ENCODE data around the gene FKRP.
"Not testable (repeated sequence)": the region's sequence is repeated elsewhere in the genome, so short reads cannot be mapped to it uniquely, and the experiment has no call there.

The FKRP gene

DNA sequence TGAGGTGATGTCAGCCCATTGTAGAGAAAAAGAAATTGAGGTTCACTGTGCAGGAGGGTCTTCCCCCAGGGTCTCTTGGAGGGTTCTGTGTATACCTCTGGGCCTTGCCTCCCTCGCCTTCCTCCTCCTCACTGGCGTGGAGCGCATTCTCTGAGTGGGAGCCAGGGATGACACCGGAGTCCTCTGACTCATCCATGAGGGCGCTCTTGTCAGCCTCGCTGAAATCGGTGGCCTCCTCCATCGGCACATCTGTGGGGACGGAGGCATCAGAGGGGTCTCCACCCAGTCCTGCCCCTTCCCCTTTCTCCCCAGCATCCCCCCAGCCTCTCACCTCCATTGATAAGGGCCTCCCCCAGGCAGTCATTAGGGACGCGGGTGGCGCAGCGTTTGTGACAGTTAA is 45.2 kb upstream of the FKRP start:
- DNase-seq = no peak
- Histone ChIP-seq H3K27ac (no peak overlapping the region), H3K4me1 (peaks cover 0 to 13% (median 5%) of the 10 kb centered on the region in 4 donors), H3K4me3 (no peak overlapping the region), H3K36me3 (peaks cover 45 to 93% (median 81%) of the 10 kb centered on the region in 3 donors), H3K9me3 (no peaks in the 10 kb centered on the region), H3K27me3 (no peaks in the 10 kb centered on the region)
- intact Hi-C loops (cut with DNase I; ENCODE audit: low total_unique reads) = loop anchor here (5.0 kb wide), 1 partner anchor 137 kb away; no protein-coding TSS in a partner anchor
- TF ChIP-seq, protein P1, sequence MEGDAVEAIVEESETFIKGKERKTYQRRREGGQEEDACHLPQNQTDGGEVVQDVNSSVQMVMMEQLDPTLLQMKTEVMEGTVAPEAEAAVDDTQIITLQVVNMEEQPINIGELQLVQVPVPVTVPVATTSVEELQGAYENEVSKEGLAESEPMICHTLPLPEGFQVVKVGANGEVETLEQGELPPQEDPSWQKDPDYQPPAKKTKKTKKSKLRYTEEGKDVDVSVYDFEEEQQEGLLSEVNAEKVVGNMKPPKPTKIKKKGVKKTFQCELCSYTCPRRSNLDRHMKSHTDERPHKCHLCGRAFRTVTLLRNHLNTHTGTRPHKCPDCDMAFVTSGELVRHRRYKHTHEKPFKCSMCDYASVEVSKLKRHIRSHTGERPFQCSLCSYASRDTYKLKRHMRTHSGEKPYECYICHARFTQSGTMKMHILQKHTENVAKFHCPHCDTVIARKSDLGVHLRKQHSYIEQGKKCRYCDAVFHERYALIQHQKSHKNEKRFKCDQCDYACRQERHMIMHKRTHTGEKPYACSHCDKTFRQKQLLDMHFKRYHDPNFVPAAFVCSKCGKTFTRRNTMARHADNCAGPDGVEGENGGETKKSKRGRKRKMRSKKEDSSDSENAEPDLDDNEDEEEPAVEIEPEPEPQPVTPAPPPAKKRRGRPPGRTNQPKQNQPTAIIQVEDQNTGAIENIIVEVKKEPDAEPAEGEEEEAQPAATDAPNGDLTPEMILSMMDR (IDR thresholded peaks at IDR 0.05) = no peak

DNA sequence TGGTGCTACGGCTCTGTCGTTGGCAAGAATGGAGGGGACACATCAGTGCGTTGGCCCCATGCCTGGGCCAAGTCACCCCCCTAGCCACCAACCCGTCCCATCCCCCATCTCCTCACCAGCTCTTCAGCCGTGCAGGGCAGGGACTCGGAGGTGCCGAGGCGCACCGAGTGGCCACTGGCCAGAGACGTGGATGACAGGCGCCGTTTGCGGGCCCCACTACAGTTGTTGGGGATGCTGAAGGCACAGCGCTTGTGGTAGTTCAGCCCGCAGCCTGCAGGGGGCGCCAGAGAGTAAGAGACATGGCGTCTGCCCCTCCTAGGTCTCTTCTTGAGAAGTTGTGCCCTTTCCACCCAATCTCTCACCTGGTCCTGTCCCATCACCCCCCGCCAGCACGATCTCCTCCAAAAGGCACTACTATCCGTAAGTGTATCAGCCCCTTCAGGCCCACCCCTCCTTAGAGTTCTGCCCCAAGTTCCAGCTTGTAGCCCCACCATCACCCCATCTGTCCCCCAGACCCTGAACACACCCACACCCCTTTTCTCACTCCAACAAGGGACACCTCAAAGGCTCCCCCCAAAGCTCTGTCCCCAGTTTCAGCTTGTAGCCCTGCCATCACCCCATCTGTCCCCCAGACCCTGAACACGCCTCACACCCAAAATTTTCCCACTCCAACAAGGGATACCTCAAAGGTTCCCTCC is 41.3 kb upstream of the FKRP start:
- peaks cover 40 to 93% (median 75%) of the 10 kb centered on the region in 3 donors for H3K36me3 ChIP-seq
- DNase-seq = peak; percentile 71 to 83
- intact Hi-C loops (cut with DNase I; ENCODE audit: low total_unique reads) = loop anchor here (5.0 kb wide), 1 partner anchor 133 kb away; no protein-coding TSS in a partner anchor

DNA sequence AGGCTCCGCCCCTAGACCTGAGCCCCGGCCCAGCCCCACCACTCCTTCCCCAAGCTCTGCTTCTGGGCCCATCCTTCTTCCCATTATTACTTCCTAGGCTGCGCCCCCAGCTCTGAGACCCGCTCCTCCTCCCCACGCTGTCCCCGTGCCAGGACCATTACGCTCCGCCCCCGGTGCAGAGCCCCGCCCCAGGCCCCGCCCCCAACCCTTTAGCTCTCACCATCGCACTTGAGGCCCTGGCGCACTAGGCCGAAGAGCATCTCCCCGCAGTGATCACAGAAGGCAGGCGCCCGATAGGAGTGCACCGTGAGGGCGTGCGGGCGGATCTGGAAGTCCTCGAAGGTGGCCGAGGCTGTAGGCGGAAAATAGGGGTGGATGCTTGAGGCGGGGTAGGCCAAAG is 35.2 kb upstream of the FKRP start:
- intact Hi-C loops (cut with DNase I; ENCODE audit: low total_unique reads) = no loop called here
- Histone ChIP-seq H3K4me1 (peaks cover 0 to 21% (median 16%) of the 10 kb centered on the region in 4 donors), H3K9me3 (no peaks in the 10 kb centered on the region), H3K36me3 (peaks cover 8 to 53% (median 33%) of the 10 kb centered on the region in 3 donors), H3K27me3 (no peaks in the 10 kb centered on the region), H3K27ac (no peak overlapping the region), H3K4me3 (no peak overlapping the region)
- TF ChIP-seq, protein P1 (IDR thresholded peaks at IDR 0.05) = no peak
- DNase-seq = no peak

More for the DNA sequence above, 41.3 kb upstream of the FKRP start:
- TF ChIP-seq, protein P1 (IDR thresholded peaks at IDR 0.05) = peak; percentile 90 to 94
- Histone ChIP-seq H3K27me3 (no peaks in the 10 kb centered on the region), H3K27ac (no peak overlapping the region), H3K4me3 (no peak overlapping the region), H3K9me3 (no peaks in the 10 kb centered on the region), H3K4me1 (no peaks in the 10 kb centered on the region)

DNA sequence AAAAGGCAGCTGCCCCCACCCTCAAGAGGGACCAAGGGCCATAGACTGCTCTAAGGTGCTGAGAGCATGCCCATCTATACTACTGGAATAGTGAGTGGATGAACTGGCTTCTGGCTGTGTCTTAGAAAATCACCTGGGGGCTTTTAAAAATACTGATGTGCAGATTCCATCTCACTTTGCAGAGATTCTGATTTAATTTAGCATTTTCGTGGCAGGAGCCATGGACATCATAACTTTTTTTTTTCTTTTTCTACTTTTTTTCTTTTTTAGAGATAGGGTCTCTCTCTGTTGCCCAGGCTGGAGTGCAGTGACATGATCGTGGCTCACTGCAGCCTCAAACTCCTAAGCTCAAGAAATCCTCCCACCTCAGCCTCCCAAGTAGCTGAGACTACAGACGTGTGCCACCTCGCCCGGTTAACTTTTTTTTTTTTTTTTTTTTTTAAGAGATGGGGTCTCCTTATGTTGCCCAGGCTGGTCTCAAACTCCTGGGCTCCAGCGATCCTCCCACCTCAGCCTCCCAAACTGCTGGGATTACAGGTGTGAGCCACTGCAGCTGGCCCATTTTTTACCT is 33.0 kb upstream of the FKRP start:
- H3K36me3 ChIP-seq = peaks cover 8 to 32% (median 14%) of the 10 kb centered on the region in 3 donors
- H3K9me3 ChIP-seq; H3K4me3 ChIP-seq; H3K27me3 ChIP-seq; intact Hi-C loops (cut with DNase I; ENCODE audit: low total_unique reads); DNase-seq; H3K27ac ChIP-seq: not testable (repeated sequence)
- peaks cover 0 to 32% (median 24%) of the 10 kb centered on the region in 4 donors for H3K4me1 ChIP-seq

DNA sequence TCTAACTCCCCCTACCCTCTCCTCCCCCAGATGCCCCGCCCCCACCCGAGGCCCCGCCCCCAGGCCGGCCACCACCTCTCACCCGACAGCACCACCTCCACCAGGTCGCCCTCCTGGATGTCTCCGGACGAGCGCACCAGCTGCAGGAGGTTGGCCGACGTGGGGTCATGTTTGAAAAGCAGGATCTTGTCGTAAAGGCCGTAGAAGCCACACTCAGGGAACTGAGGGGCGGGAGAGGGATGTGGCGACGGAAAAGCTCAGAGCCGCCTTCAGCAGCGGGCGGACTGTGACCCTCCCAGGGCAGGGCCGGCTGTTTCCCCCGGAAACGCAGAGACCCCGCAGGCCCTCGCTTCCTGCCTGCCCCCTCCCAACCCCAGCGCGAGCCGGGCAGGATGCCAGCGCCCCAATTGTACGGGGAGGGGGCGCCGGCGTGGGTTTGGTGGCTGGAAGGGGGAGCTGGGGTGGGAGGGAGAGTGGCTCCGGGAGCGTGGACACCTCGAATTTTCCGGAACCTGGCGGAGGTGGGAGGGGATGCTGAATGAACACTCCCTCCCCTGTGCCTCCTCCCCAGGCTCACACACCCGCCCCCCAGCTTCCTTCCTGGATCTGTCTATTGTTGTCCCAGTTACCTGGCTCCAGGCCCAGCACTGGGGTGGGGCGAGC is 31.9 kb upstream of the FKRP start:
- peak overlapping the region; percentile 79 to 92 for H3K4me3 ChIP-seq
- intact Hi-C loops (cut with DNase I; ENCODE audit: low total_unique reads) = no loop called here
- H3K27me3 ChIP-seq = no peaks in the 10 kb centered on the region
- H3K27ac ChIP-seq = peak overlapping the region; percentile 87 to 95
- H3K4me1 ChIP-seq = peaks cover 0 to 43% (median 25%) of the 10 kb centered on the region in 4 donors
- H3K36me3 ChIP-seq = peaks cover 8 to 28% (median 13%) of the 10 kb centered on the region in 3 donors
- DNase-seq = peak; percentile 93 to 96
- TF ChIP-seq, protein P1 (IDR thresholded peaks at IDR 0.05) = no peak
- H3K9me3 ChIP-seq = no peaks in the 10 kb centered on the region
